HUES6 (cell line): Measurements from ENCODE around the gene CALHM2.

Experiments
- H3K27ac ChIP-seq: 2 replicates; pipeline ENCODE4 v1.7.0; 2013; ENCODE audit warnings: low read depth, mild to moderate bottlenecking, low read length, inconsistent platforms
- H3K27me3 ChIP-seq: 2 replicates; pipeline ENCODE4 v1.6.1; 2013; ENCODE audit warnings: low read length; ENCODE audit not compliant: control insufficient read depth, insufficient read depth
- H3K36me3 ChIP-seq: 2 replicates; pipeline ENCODE4 v1.6.1; 2013; ENCODE audit warnings: low read length; ENCODE audit not compliant: control insufficient read depth, insufficient read depth
- H3K4me1 ChIP-seq: 2 replicates; pipeline ENCODE4 v1.6.1; 2013; ENCODE audit warnings: low read length; ENCODE audit not compliant: control insufficient read depth, insufficient read depth
- H3K4me3 ChIP-seq: 2 replicates; pipeline ENCODE4 v1.5.1; 2013; ENCODE audit warnings: low read depth, low read length
- H3K9ac ChIP-seq: one replicate; pipeline ENCODE4 v1.6.1; 2013; ENCODE audit warnings: mild to moderate bottlenecking, low read length
- H3K9me3 ChIP-seq: 2 replicates; pipeline ENCODE4 v1.6.1; 2013; ENCODE audit warnings: low read depth, low read length; ENCODE audit not compliant: control insufficient read depth, insufficient read depth

CALHM2 gene

DNA sequence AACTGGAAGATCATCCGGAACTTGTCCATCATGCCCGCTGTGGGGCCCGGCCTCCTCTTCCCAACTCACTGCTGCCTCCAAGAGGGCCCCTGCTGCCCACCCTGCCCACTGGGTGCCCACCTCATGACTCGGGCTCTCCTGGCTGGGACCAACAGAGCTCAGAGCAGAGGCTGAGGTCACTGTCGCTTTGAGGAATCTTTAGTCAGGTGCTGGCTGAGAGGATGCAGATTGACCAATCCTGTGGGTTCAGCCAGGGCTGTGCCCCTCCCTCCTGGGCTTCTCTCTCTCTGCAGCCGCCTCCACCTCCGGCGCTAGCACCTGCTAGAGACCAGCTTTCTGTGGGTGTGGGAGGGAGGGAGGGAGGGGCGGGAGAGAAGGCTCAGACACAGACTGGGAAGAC lies 6.5 kb upstream of the CALHM2 start, which contains the start of gene CALHM1:
Gene CALHM1, minus strand, starts transcription at position 181 of the 400 bp plus-strand sequence. Its CDS starts 149 bp downstream, at position 32.
- H3K27me3 ChIP-seq: no peaks in the 10 kb centered on the region
- no peaks in the 10 kb centered on the region for H3K36me3 ChIP-seq
- H3K9ac ChIP-seq: no peak within 1 kb of the TSS
- H3K4me3 ChIP-seq: no peak within 1 kb of the TSS
- no peak within 1 kb of the TSS for H3K27ac ChIP-seq
- H3K4me1 ChIP-seq: peaks cover 7% of the 10 kb centered on the region; the same call in 1 of the 2 replicates
- no peaks in the 10 kb centered on the region for H3K9me3 ChIP-seq

DNA sequence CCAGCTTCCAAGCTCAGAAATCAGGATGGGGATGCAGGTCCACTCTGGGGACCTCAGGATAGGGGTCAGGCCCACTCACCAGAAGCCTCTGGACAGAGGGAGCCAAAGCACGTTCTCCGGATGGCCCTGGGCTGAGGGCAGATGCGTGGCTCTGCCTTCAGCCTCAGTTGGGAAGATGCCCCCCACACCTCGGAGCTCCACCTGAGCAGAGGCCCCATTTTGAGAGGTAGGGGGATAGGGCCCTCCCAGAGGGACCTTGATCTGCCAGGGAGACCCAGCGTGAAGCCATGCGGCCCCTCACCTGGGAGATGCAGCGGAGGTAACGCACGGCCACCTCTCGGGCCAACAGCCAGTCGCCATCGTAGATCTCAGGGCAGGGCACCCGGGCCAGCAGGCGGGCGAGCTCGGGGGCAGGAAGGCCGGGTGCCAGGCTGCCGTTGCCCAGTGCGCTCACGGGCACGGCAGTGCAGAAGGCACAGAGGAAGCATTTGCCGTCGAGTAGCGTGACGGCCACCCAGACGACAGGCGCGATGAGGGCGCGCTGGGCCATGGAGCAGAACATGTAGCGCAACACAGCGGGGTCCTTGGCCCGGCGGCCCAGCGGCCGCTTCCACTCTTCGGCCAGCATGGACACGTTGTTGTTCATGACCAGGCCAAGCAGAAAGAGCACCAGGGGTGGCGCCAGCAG lies 5.9 kb upstream of the CALHM2 start:
- Histone ChIP-seq H3K4me3 (no peak overlapping the region), H3K4me1 (peaks cover 7% of the 10 kb centered on the region; the same call in 1 of the 2 replicates), H3K9me3 (no peaks in the 10 kb centered on the region), H3K27ac (no peak overlapping the region), H3K9ac (no peak overlapping the region), H3K27me3 (no peaks in the 10 kb centered on the region), H3K36me3 (no peaks in the 10 kb centered on the region)

DNA sequence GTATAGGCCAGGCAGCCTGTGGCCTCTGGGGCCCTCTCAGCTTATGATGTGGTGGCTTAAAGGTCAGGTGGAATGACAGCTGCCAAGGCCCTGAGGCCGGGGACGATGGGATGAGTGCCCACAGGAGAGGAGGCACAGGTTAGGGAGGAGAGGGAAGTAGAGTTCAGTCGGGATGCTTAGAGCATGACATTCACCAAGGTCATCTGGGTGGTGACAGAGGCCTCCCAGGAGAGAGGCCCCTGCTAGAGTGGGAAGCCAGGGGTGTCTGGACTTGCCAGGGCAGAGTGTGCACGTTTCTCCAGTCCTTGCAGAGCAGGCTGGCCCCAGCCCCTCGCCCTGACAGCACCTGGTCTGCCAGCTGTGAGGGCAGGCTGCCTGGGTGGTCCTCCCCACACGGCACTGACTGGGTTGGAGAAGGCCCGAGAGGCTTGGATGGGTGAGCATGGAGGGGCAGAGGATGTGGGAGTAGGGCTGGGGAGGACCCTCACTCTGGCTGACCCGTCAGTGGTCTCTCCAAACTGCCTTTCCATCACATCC lies 5.1 kb upstream of the CALHM2 start:
- Histone ChIP-seq H3K27me3 (no peaks in the 10 kb centered on the region), H3K9me3 (no peaks in the 10 kb centered on the region), H3K4me3 (no peak overlapping the region), H3K9ac (no peak overlapping the region), H3K4me1 (peaks cover 14% of the 10 kb centered on the region; the same call in 1 of the 2 replicates), H3K36me3 (no peaks in the 10 kb centered on the region), H3K27ac (no peak overlapping the region)

DNA sequence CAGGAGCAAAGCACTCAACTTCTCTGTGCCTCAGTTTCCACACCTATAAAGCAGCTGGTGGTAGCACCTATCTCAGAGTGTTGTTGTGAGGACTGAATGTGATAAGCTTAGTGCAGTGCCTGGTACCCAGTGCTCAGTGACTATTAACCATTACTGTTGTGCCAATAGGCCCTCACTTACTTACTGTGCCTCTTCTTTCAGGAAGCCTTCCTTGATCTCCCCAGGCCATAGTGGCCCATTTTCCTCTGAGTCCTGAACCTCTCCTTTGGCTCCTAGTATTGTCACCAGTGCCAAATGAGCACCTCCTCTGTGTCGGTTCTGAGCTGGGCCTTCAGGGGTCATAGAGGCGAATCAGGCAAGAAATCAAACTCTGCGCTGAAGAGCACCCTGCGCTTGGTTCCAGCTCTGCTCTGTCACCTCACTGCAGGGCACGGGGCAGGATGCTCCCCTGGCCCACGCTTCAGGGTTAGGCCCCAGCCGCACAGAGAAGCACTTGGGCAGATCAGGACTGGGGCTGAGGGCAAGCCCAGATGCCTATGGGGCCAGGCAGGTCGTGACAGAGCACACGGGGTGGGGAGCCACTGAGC lies 4.0 kb upstream of the CALHM2 start:
- Histone ChIP-seq H3K27ac (no peak overlapping the region), H3K4me3 (no peak overlapping the region), H3K36me3 (no peaks in the 10 kb centered on the region), H3K4me1 (peaks cover 22% of the 10 kb centered on the region; the same call in 1 of the 2 replicates), H3K27me3 (no peaks in the 10 kb centered on the region), H3K9ac (no peak overlapping the region), H3K9me3 (no peaks in the 10 kb centered on the region)

DNA sequence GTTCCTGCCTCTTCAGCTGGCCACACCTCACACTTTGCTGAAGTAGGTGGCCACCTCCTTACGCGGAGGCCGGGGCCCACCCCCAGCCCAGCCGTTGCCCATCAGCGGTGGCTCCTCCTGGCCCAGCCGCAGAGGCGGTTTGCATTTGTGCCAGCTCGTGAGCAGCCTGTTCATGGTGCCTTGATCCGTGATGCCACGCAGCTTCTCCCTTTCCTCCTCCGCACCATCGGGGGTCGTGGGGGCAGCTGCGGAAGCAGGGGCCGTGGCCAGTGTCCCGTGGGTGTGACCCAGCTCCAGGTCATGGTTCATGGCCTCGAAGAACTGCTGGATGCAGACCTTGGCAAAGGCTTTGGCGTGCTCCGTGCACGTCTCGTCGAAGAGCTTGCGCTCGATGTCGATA lies 3.1 kb upstream of the CALHM2 start:
- Histone ChIP-seq H3K27ac (no peak overlapping the region), H3K4me1 (peaks cover 31% of the 10 kb centered on the region; the same call in 1 of the 2 replicates), H3K9ac (no peak overlapping the region)

DNA sequence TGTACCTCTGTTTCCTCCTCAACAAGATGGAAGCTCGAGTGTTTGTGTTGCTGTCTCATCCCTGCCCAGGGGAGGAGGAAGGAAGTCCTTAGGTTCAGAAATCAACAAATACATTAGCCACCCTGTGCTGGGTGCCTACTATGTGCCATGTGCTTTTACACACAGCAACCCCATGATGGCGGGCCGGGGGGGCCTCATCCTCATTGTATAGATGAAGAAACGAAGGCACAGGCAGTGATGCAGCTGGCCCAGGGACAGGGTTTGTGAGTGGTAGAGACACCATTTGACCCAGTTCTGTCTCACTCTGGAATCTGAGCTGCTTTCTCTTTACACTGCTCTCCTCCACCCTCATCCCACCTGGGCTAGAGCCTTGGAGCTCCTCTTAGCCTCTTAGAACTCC lies 1.9 kb upstream of the CALHM2 start:
- no peak overlapping the region for H3K9ac ChIP-seq
- H3K9me3 ChIP-seq: no peaks in the 10 kb centered on the region
- H3K27ac ChIP-seq: no peak overlapping the region
- H3K4me3 ChIP-seq: no peak overlapping the region
- H3K4me1 ChIP-seq: peaks cover 28% of the 10 kb centered on the region; the same call in 1 of the 2 replicates
- no peaks in the 10 kb centered on the region for H3K27me3 ChIP-seq
- peaks cover 11% of the 10 kb centered on the region for H3K36me3 ChIP-seq

More for the DNA sequence above, 3.1 kb upstream of the CALHM2 start:
- Histone ChIP-seq H3K27me3 (no peaks in the 10 kb centered on the region), H3K4me3 (no peak overlapping the region), H3K9me3 (no peaks in the 10 kb centered on the region), H3K36me3 (no peaks in the 10 kb centered on the region)

DNA sequence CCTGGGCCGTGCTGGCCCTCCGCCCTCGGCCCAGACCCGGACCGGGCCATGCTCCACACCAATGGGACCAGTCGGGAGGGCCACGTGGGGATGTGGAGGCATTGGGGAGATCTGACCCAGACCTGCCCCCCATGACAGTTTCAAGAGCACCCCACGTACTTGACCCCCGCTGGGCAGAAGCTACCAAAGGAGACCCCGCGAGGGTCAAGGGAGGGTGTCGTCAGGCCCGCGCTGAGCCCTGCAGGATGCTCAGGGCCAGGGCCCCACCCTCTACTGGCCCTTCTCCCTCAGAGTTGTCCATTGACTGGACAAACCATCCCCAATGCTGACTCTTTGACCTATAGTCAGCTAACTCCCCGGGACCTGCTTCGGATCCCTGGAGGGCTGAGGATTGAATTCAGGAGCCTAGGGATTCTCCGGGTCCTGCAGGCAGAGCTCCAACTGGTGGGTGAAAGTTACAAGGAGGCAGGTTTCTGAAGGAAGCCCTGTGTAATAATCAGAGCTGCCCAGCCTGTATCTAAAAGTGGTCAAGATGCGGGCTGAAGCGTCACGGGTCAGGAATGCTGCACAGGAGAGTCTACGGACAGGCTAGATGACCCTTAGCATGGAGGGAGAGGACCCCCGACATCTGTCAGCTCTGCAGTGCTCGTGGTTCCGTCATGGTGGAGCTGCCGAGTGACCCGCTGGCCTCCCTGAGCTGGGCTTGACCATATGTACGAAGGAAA lies 498 bp upstream of the CALHM2 start:
- Histone ChIP-seq H3K4me1 (peaks cover 24% of the 10 kb centered on the region; the same call in 1 of the 2 replicates), H3K27ac (no peak overlapping the region; the same call in 1 of the 2 replicates), H3K27me3 (no peaks in the 10 kb centered on the region), H3K9ac (peak overlapping the region; percentile 59), H3K9me3 (no peaks in the 10 kb centered on the region), H3K36me3 (peaks cover 18% of the 10 kb centered on the region), H3K4me3 (peak overlapping the region; percentile 50)

DNA sequence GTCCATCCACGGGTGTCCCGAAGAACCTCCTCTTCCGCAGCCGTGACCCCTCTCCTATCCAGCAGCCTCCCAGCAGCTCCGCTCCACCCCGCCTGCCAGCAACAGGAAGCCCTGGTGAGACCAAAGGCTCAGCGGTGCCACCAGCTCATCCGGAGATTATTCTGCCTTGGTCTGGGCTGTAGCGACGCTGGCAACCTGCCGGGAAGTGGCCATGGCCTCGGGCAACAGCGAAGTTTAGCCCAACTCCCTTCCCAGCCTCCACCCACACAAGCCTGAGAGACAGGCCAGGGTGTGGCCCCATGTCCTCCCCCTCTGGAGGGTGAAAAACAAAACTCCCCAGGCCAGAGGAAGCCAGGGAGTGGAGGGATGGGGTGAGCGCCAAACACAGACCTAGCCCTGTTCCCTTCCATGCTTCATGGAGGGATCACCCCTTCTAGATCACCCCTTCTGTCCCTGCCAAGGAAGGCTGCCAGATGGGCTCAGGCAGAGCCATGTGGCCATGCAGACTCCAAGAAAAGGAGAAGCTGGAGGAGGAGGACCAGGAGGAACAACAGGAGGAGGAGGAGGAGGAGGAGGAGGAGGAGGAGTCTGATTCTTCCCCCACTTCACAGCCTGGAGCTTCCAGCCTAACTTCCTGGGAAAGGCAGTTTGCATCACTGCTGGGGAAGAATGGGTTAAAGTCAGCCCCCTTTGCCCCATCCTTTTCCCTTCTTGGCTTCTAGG lies 918 bp downstream of the CALHM2 start:
- Histone ChIP-seq H3K27me3 (no peaks in the 10 kb centered on the region), H3K27ac (no peak overlapping the region), H3K9ac (peak overlapping the region; percentile 59), H3K9me3 (no peaks in the 10 kb centered on the region), H3K4me1 (peaks cover 24% of the 10 kb centered on the region; the same call in 1 of the 2 replicates), H3K36me3 (peaks cover 32% of the 10 kb centered on the region), H3K4me3 (peak overlapping the region; percentile 50)

DNA sequence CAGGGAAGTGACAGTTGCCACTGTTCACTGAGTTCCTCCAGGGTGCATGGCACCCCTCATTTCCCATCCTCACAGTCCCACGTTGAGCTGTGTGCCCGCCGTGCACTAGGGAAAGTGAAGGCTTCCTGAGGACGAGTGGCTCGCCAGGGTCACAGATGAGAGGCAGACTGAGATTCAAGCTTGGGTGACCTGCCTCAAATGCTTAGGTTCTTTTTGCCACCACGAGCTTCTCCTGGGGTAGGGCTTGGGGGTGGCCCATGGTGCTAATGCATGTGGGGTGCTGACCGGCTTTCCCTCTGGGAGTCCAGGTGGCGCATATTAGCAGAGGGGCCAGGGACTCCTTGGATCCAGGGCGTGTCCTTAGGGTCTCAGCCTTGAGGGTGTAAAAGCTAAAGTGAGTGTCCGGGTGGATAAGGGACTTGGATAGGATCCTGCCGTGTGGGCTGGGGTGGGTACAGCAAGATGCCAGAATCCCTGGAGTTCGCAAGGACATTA lies 1.9 kb downstream of the CALHM2 start:
- no peaks in the 10 kb centered on the region for H3K27me3 ChIP-seq
- peaks cover 42% of the 10 kb centered on the region for H3K36me3 ChIP-seq
- H3K9ac ChIP-seq: no peak overlapping the region
- H3K27ac ChIP-seq: no peak overlapping the region
- peaks cover 24% of the 10 kb centered on the region; the same call in 1 of the 2 replicates for H3K4me1 ChIP-seq
- H3K9me3 ChIP-seq: no peaks in the 10 kb centered on the region
- no peak overlapping the region for H3K4me3 ChIP-seq
